ENCODE measurements around the gene CTNNA3.

The CTNNA3 gene

DNA sequence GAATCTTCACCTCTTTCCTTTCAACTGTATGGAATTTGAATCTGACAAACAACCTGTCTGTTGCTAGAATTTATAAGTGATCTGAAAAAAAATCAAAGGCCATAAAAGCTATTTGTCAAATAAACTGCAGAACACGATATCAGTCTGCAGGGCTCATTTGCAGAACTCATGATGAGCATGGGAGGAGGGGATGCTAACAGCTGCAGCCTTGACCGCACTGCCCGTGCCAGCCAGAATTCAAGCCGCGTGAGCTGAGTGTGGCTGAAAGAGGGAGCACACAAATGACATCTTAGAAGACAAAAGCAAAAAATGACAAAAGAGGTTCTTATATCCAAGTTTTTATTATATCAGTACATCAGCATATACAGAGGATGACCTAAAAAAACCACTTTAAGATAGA, 754.5 kb downstream of the CTNNA3 start:
- Histone ChIP-seq H3K9me3 (ENCODE audit: severe bottlenecking) (no peaks in the 10 kb centered on the region), H3K27ac (ENCODE audit: poor library complexity, severe bottlenecking) (no peak overlapping the region), H3K36me3 (ENCODE audit: low read depth) (no peaks in the 10 kb centered on the region), H3K27me3 (ENCODE audit: insufficient read depth, poor library complexity, severe bottlenecking) (peaks cover 16% of the 10 kb centered on the region), H3K4me3 (ENCODE audit: severe bottlenecking) (no peak overlapping the region), H3K4me1 (ENCODE audit: insufficient read depth, poor library complexity, severe bottlenecking) (no peaks in the 10 kb centered on the region)
- TF ChIP-seq, protein P1, sequence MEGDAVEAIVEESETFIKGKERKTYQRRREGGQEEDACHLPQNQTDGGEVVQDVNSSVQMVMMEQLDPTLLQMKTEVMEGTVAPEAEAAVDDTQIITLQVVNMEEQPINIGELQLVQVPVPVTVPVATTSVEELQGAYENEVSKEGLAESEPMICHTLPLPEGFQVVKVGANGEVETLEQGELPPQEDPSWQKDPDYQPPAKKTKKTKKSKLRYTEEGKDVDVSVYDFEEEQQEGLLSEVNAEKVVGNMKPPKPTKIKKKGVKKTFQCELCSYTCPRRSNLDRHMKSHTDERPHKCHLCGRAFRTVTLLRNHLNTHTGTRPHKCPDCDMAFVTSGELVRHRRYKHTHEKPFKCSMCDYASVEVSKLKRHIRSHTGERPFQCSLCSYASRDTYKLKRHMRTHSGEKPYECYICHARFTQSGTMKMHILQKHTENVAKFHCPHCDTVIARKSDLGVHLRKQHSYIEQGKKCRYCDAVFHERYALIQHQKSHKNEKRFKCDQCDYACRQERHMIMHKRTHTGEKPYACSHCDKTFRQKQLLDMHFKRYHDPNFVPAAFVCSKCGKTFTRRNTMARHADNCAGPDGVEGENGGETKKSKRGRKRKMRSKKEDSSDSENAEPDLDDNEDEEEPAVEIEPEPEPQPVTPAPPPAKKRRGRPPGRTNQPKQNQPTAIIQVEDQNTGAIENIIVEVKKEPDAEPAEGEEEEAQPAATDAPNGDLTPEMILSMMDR (IDR thresholded peaks at IDR 0.05; ENCODE audit: poor library complexity, severe bottlenecking), result no peak
- ATAC-seq (ENCODE audit: low read depth) (no peak), DNase-seq (ENCODE audit: low spot score) (no peak)

DNA sequence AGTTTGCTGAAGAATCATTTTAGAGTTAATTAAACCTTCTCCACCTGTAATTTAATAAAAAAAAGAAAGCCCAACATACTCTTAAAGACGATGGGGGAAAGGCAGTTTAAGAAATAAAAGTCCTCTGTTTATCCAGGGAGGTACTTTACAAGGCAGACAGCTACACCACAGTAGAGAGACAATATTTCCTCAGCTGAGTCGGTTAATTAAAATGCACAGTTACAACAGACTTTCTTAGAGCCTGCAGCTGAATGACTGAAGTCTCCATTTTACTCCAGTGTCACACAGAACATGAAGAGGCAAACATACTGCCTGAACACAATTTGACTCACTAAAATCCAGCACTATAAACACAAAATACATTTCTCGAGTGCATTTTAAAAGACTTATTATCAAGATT, 755.0 kb downstream of the CTNNA3 start:
- Histone ChIP-seq H3K9me3 (ENCODE audit: severe bottlenecking) (no peaks in the 10 kb centered on the region), H3K4me1 (ENCODE audit: insufficient read depth, poor library complexity, severe bottlenecking) (no peaks in the 10 kb centered on the region), H3K36me3 (ENCODE audit: low read depth) (no peaks in the 10 kb centered on the region), H3K4me3 (ENCODE audit: severe bottlenecking) (no peak overlapping the region), H3K27ac (ENCODE audit: poor library complexity, severe bottlenecking) (no peak overlapping the region), H3K27me3 (ENCODE audit: insufficient read depth, poor library complexity, severe bottlenecking) (peaks cover 16% of the 10 kb centered on the region)
- ATAC-seq (ENCODE audit: low read depth) (no peak), DNase-seq (ENCODE audit: low spot score) (no peak)
- TF ChIP-seq, protein P1 (IDR thresholded peaks at IDR 0.05; ENCODE audit: poor library complexity, severe bottlenecking), result no peak

DNA sequence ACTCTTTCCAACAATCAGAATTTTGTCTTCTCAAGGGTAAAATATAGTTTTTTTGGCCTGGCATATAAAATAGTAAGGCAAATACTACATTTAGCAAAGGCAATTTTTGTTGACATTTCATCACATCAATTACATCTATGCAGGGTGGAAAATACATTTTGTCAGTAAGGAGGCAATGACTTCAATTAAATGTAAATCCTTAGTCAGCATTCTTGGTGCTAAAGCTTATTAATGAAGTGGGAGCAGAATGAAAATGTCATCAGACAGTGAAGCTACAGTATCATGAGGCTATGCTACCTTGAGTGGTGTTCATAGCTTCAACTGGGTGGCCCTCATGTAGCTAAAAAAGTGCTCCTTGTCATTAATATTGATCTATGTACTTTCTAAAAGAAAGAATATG, 761.3 kb downstream of the CTNNA3 start:
- no peaks in the 10 kb centered on the region for H3K36me3 ChIP-seq (ENCODE audit: low read depth)
- no peak overlapping the region for H3K27ac ChIP-seq (ENCODE audit: poor library complexity, severe bottlenecking)
- ATAC-seq (ENCODE audit: low read depth) (no peak), DNase-seq (ENCODE audit: low spot score) (no peak)
- TF ChIP-seq, protein P1 (IDR thresholded peaks at IDR 0.05; ENCODE audit: poor library complexity, severe bottlenecking), result no peak
- H3K27me3 ChIP-seq (ENCODE audit: insufficient read depth, poor library complexity, severe bottlenecking), result peaks cover 11% of the 10 kb centered on the region
- no peaks in the 10 kb centered on the region for H3K4me1 ChIP-seq (ENCODE audit: insufficient read depth, poor library complexity, severe bottlenecking)
- no peaks in the 10 kb centered on the region for H3K9me3 ChIP-seq (ENCODE audit: severe bottlenecking)
- no peak overlapping the region for H3K4me3 ChIP-seq (ENCODE audit: severe bottlenecking)

DNA sequence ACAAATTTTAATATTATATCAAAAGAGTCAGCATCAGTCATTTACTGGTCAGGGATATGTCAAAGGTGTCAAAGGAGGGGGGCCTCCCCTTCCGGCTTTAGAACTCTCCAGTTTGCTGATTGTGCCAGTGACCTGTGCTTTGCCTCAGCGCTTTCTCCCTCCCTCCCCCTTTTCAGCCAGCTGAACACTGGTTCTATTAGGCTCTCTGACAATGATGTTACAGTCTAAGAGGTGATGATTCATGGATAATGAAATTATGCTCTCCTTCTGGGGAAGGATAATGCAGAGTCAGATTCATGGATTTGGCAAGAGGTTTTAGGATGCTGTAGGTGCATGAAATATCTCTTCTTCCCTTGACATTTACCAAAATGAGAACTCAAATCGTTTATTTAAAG, 764.0 kb downstream of the CTNNA3 start:
- DNase-seq (ENCODE audit: low spot score) (no peak), ATAC-seq (ENCODE audit: low read depth) (no peak)
- Histone ChIP-seq H3K27me3 (ENCODE audit: insufficient read depth, poor library complexity, severe bottlenecking) (peaks cover 39% of the 10 kb centered on the region), H3K27ac (ENCODE audit: poor library complexity, severe bottlenecking) (no peak overlapping the region), H3K36me3 (ENCODE audit: low read depth) (no peaks in the 10 kb centered on the region), H3K4me3 (ENCODE audit: severe bottlenecking) (no peak overlapping the region), H3K4me1 (ENCODE audit: insufficient read depth, poor library complexity, severe bottlenecking) (no peaks in the 10 kb centered on the region), H3K9me3 (ENCODE audit: severe bottlenecking) (no peaks in the 10 kb centered on the region)
- TF ChIP-seq, protein P1 (IDR thresholded peaks at IDR 0.05; ENCODE audit: poor library complexity, severe bottlenecking), result no peak

DNA sequence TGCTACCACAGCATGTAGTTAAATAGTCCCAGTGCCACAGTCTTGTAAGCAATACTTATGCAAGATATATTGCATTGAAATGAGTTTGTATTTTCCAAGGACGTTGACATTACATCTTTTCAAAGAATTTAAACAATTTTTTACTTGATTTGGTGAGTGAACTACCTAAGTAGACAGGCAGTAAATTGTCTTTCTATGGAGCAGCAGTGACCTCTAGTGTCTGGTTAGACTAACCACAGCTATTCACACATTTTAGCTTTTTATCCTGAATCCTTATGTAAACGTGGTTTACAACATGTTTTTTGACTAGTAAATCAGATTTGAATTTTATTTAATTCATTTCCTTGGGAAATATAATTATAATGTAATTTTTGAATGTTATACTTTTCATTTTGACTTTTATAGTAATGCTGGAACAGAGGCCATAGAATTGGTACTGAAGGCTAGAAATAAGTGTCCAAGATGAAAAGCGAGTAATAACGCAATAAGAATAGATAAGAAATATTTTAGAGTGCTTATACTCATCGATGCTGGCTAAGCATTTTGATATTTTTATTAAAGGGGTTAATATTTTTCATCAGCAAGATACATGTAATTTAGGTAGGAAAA, 764.6 kb downstream of the CTNNA3 start:
- ATAC-seq (ENCODE audit: low read depth), result peak; percentile 58; the same call in 1 of the 3 replicates
- H3K4me3 ChIP-seq (ENCODE audit: severe bottlenecking), result no peak overlapping the region

More for the DNA sequence above, 764.6 kb downstream of the CTNNA3 start:
- Histone ChIP-seq H3K27me3 (ENCODE audit: insufficient read depth, poor library complexity, severe bottlenecking) (peaks cover 44% of the 10 kb centered on the region), H3K9me3 (ENCODE audit: severe bottlenecking) (no peaks in the 10 kb centered on the region), H3K27ac (ENCODE audit: poor library complexity, severe bottlenecking) (no peak overlapping the region), H3K4me1 (ENCODE audit: insufficient read depth, poor library complexity, severe bottlenecking) (no peaks in the 10 kb centered on the region), H3K36me3 (ENCODE audit: low read depth) (no peaks in the 10 kb centered on the region)
- no peak for DNase-seq (ENCODE audit: low spot score)
- TF ChIP-seq, protein P1 (IDR thresholded peaks at IDR 0.05; ENCODE audit: poor library complexity, severe bottlenecking), result peak; percentile 89
